K562 (cell line): ENCODE results near the gene ACTR3C. TPM values are rescaled to one million over a fixed set of nuclear protein-coding genes. Genes with fewer than 3 reads are reported as not detected.

Experiments
- HNRNPLL ChIP-seq: fragments of 200-400 bp; formaldehyde crosslinking; IDR thresholded peaks from 2 replicates; pipeline ENCODE4 v1.6.1; 2017; ENCODE audit warnings: low read length, low read depth, mild to moderate bottlenecking; ENCODE audit not compliant: poor library complexity, severe bottlenecking
- SMC3 ChIP-seq: conservative IDR thresholded peaks from 2 replicates; pipeline ENCODE4 v1.6.1; 2011; ENCODE audit warnings: low read depth, low read length, improper control_type of control experiment; ENCODE audit not compliant: insufficient read depth
- THRAP3 ChIP-seq: fragments of 450-650 bp; IDR thresholded peaks from 2 replicates; pipeline ENCODE4 v1.6.1; 2016; ENCODE audit warnings: mild to moderate bottlenecking, inconsistent platforms, borderline replicate concordance
- polyA plus RNA-seq, 8 experiments: library from polyadenylated mRNA; depleted of rRNA in 4 of 8; stranded (reverse) in 5 of 8; unstranded in 3 of 8; fragments of >200 nt; fragmentation: Nextera tagmentation in 2 of 8; fragmentation: Illumina TruSeq in 1 of 8; extraction: Ambion mirVana in 2 of 8; extraction: Trizol in 1 of 8; gene quantifications; 2 replicates each; pipeline versions ENCODE4 v1.2.1 to v1.2.3, GENCODE V29; 2011 to 2014; ENCODE audit warnings: inconsistent platforms in 1 of 8, missing spikeins in 1 of 8
- total RNA-seq, 7 experiments: library from RNA; depleted of rRNA in 6 of 7; stranded (reverse); fragments of >200 nt in 6 of 7; fragmentation: Illumina TruSeq in 2 of 7; extraction: Trizol in 2 of 7; gene quantifications; 2 replicates each; pipeline versions ENCODE4 v1.2.1 to v1.2.3, GENCODE V29; 2011 to 2021; ENCODE audit warnings: low replicate concordance in 1 of 7
- TF ChIP-seq, protein P1 (sequence below): fragments of 450-650 bp; IDR thresholded peaks from 2 replicates; pipeline ENCODE4 v1.6.1; 2017; ENCODE audit warnings: antibody characterized with exemption, mild to moderate bottlenecking
- TF ChIP-seq, protein P2 (sequence below): sonication (generic); formaldehyde crosslinking; IDR thresholded peaks from 2 replicates; pipeline ENCODE4 v1.8.0; 2022; ENCODE audit warnings: missing genetic modification reagents, mild to moderate bottlenecking, moderate library complexity, borderline replicate concordance
- TF ChIP-seq, protein P3 (sequence below), 2 experiments: fragments of 450-650 bp; IDR thresholded peaks; 2 replicates each; pipeline ENCODE4 v1.6.1; 2016; ENCODE audit warnings: mild to moderate bottlenecking in 2 of 2, borderline replicate concordance in 1 of 2, low read depth in 1 of 2, moderate library complexity in 1 of 2
- TF ChIP-seq, protein P4 (sequence below), 3 experiments: IDR thresholded peaks in 2 of 3; conservative IDR thresholded peaks in 1 of 3; 2 replicates each; pipeline ENCODE4 v1.5.1; 2011 to 2012; ENCODE audit warnings: low read length in 3 of 3, mild to moderate bottlenecking in 3 of 3, control low read depth in 2 of 3, improper control_type of control experiment in 1 of 3, inconsistent platforms in 1 of 3, low read depth in 1 of 3, mixed read lengths in 1 of 3, moderate library complexity in 1 of 3; ENCODE audit not compliant: insufficient read depth in 2 of 3

Gene ACTR3C
- total and polyA plus RNA-seq, 9 of the 15 experiments (the other 6 are each of a cell fraction or from before 2014, with no cell fraction given), result 9.0 to 35.4 (median 13.3) TPM

DNA sequence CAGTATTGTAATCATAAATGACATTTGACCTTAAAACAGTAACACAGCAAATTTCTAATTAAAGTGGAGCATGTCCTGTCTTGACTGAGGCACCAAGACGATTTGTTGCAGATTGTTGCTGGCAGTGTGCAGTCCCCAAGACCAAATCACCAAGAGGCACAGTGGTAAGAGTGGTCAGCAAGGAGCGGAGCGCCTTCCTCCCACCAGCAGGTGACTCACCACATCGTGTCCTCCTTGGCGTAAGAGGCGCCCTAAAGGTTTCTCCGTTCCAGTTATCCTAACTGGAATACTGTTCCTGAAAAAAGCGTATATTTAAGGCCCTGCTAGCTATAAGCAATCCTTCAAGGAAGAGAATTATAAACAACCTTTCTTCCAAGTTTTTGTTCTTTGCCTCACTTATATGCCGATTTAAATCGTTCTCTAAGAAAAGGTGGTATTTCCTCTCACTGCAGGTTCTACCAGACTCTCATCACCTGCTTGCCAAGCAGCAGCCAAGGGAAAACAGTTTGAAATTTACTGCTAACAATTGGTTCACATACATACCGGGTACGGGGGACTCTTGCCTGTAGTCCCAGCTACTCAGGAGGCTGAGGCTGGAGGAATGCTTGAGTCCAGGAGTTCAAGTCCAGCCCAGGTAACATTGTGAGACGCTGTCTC, 34.6 kb upstream of the ACTR3C start (continued):
- TF ChIP-seq SMC3 (no peak), THRAP3 (0 out of 2 replicates have a peak, but pooled peaks have one; percentile 24), HNRNPLL (peak; percentile 77)
- TF ChIP-seq, protein P1, sequence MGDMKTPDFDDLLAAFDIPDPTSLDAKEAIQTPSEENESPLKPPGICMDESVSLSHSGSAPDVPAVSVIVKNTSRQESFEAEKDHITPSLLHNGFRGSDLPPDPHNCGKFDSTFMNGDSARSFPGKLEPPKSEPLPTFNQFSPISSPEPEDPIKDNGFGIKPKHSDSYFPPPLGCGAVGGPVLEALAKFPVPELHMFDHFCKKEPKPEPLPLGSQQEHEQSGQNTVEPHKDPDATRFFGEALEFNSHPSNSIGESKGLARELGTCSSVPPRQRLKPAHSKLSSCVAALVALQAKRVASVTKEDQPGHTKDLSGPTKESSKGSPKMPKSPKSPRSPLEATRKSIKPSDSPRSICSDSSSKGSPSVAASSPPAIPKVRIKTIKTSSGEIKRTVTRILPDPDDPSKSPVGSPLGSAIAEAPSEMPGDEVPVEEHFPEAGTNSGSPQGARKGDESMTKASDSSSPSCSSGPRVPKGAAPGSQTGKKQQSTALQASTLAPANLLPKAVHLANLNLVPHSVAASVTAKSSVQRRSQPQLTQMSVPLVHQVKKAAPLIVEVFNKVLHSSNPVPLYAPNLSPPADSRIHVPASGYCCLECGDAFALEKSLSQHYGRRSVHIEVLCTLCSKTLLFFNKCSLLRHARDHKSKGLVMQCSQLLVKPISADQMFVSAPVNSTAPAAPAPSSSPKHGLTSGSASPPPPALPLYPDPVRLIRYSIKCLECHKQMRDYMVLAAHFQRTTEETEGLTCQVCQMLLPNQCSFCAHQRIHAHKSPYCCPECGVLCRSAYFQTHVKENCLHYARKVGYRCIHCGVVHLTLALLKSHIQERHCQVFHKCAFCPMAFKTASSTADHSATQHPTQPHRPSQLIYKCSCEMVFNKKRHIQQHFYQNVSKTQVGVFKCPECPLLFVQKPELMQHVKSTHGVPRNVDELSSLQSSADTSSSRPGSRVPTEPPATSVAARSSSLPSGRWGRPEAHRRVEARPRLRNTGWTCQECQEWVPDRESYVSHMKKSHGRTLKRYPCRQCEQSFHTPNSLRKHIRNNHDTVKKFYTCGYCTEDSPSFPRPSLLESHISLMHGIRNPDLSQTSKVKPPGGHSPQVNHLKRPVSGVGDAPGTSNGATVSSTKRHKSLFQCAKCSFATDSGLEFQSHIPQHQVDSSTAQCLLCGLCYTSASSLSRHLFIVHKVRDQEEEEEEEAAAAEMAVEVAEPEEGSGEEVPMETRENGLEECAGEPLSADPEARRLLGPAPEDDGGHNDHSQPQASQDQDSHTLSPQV, result 0 out of 2 replicates have a peak, but pooled peaks have one; percentile 16
- TF ChIP-seq, protein P2, sequence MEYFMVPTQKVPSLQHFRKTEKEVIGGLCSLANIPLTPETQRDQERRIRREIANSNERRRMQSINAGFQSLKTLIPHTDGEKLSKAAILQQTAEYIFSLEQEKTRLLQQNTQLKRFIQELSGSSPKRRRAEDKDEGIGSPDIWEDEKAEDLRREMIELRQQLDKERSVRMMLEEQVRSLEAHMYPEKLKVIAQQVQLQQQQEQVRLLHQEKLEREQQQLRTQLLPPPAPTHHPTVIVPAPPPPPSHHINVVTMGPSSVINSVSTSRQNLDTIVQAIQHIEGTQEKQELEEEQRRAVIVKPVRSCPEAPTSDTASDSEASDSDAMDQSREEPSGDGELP (CRISPR knock-in tag), result peak; percentile 41; the same call in 1 of the 2 replicates
- TF ChIP-seq, protein P3, sequence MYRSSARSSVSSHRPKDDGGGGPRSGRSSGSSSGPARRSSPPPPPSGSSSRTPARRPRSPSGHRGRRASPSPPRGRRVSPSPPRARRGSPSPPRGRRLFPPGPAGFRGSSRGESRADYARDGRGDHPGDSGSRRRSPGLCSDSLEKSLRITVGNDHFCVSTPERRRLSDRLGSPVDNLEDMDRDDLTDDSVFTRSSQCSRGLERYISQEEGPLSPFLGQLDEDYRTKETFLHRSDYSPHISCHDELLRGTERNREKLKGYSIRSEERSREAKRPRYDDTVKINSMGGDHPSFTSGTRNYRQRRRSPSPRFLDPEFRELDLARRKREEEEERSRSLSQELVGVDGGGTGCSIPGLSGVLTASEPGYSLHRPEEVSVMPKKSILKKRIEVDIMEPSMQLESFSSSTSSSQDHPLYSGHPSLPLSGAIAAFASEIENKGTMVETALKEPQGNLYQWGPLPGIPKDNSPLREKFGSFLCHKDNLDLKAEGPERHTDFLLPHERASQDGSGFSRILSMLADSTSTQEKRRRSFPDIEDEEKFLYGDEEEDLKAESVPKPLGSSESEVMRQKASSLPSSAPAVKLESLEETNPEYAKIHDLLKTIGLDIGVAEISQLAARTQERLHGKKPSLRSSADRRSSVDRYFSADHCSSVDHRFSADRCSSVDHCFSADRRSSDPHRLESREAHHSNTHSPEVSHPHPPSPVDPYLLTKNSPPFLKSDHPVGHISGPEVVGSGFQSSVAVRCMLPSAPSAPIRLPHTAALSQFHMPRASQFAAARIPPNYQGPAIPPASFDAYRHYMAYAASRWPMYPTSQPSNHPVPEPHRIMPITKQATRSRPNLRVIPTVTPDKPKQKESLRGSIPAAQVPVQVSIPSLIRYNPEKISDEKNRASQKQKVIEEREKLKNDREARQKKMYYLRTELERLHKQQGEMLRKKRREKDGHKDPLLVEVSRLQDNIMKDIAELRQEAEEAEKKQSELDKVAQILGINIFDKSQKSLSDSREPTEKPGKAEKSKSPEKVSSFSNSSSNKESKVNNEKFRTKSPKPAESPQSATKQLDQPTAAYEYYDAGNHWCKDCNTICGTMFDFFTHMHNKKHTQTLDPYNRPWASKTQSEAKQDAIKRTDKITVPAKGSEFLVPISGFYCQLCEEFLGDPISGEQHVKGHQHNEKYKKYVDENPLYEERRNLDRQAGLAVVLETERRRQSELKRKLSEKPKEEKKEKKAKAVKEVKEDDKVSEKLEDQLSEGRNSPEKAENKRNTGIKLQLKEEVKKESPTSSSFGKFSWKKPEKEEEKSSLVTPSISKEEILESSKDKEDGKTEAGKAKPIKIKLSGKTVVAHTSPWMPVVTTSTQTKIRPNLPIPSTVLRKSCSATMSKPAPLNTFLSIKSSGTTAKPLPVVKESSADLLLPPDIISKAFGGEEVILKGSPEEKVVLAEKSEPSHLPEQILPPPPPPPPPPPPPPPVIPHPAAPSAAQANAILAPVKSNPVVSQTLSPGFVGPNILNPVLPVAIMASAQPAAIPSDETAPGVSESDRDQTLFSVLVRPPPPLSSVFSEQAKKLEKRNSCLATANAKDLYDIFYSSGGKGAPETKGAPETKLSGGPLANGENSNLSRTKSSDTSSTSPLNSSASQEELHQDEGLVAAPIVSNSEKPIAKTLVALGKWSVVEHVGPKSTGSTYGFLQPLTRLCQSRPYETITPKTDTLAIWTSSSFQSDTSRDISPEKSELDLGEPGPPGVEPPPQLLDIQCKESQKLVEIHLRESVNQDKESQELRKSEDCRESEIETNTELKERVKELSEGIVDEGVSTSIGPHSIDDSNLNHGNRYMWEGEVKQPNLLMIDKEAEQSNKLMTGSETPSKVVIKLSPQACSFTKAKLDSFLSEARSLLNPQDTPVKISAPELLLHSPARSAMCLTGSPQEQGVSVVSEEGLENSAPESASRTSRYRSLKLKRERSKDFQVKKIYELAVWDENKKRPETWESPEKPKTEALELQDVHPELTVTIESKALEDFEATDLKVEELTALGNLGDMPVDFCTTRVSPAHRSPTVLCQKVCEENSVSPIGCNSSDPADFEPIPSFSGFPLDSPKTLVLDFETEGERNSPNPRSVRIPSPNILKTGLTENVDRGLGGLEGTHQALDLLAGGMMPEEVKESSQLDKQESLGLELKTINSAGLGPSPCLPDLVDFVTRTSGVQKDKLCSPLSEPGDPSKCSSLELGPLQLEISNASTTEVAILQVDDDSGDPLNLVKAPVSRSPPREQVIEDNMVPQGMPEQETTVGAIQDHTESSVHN (IDR thresholded peaks at IDR 0.05; ENCODE audit: borderline replicate concordance in 1 of 2, low read depth in 1 of 2), result no peak
- TF ChIP-seq, protein P4, sequence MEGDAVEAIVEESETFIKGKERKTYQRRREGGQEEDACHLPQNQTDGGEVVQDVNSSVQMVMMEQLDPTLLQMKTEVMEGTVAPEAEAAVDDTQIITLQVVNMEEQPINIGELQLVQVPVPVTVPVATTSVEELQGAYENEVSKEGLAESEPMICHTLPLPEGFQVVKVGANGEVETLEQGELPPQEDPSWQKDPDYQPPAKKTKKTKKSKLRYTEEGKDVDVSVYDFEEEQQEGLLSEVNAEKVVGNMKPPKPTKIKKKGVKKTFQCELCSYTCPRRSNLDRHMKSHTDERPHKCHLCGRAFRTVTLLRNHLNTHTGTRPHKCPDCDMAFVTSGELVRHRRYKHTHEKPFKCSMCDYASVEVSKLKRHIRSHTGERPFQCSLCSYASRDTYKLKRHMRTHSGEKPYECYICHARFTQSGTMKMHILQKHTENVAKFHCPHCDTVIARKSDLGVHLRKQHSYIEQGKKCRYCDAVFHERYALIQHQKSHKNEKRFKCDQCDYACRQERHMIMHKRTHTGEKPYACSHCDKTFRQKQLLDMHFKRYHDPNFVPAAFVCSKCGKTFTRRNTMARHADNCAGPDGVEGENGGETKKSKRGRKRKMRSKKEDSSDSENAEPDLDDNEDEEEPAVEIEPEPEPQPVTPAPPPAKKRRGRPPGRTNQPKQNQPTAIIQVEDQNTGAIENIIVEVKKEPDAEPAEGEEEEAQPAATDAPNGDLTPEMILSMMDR (IDR thresholded peaks at IDR 0.05 in 2 of 3, conservative IDR thresholded peaks at IDR 0.05 in 1 of 3; ENCODE audit: insufficient read depth in 2 of 3, low read depth in 1 of 3, low read length in 3 of 3), result peak; percentile 40 to 53 (median 48); a peak in 5 of 6 replicates
